NCI-H524 (cell line): ENCODE results near the gene CDK14.
A peak's percentile ranks its signal among the peaks of the same experiment; 100 is the strongest.

Source experiments
- DNase-seq, 2 experiments: peaks; one replicate each; lab custom pipeline; 2025; lab: John Stamatoyannopoulos, UW

The CDK14 gene

DNA sequence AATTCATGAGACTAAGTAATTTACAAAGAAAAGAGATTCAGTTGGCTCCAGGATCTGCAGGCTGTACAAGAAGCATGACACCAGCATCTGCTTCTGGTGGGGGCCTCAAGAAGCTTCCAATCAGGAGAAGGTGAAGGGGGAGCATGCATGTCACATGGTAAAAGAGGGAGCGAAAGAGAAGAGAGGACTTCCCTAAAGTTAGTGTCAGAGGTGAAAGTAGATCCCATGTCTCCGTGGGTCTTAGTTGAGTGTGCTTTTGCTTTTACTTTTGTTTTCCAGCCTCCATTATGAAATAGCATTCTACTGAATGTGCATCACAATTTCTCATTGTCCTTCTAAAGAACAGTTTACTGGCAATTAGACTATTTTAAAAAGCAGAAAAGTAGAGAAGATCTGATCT lies 454.6 kb downstream of the CDK14 start:
- no peak for DNase-seq

DNA sequence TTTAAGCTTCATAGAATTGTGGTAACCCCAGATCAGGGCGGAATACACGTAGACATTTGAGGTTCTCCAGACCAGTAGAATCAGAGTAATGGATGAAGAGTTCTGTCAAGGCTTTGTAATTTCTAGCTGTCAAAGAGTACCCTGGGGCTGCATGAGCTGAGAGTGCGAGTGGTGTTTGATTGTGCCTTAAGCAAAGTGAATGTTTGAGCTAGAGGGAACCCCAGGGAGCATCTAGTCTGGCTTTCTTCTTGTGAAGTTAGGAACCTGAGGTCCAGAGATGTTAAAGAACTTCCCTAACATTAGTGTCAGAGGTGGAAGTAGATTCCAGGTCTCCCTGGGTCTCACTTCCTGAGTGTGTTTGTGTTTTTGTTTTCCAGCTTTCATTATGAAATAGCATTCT lies 455.8 kb downstream of the CDK14 start:
- no peak for DNase-seq

DNA sequence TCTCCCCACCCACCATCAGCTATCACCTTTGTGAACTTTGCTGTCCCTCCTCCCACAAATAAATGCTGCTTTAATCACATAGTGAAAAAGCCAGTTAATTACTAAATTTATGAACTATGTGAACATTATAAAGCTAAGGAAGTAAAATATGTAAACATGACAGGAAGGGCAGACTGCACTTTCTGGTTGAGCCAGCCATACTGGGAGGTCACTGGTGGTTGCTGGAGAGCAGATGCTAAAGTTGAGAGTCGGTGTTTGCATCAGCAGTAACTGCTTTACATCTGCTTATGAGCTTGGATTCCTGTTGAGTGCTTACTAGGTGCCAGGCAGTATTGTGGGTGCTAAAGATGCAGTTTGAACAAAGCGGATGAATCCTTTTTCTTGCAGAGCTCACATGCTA lies 458.3 kb downstream of the CDK14 start:
- DNase-seq, result no peak

DNA sequence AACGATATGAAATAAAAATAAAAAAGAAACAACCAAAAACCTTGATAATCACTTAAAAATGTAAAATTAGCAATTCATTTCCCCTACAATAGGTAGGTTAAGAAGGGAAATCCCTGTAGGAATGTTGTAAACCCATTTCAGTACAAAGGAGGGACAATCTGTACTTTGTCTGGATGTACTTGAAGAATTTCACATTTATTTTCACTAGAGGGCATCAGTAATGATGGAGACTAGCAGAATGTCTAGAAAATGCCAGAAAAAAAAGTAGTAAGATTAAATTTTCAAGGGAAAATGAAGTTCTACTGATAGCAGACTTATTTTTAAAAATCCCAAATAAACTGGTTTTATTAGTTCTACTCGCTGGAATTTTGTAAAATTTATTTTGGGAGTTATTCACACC lies 459.1 kb downstream of the CDK14 start:
- DNase-seq, result no peak

DNA sequence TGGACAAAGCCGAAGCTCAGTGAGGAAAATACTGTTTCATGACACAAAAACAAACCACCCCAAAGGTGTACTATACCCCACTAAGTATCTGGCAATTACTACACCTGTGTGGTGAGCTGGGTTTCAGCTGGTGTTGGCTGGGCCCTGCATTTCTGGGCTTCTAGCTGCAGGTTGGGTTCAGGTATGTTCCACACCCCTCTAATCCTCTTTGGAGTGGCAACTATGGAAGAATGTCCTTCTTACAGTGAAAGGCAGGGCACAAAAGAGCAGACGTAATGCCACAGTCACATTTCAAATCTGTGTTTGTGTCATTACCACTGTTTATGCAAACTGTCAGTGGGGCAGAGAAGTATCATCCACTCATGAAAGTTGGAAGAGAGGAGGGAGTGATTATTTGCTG lies 466.6 kb downstream of the CDK14 start:
- no peak for DNase-seq

DNA sequence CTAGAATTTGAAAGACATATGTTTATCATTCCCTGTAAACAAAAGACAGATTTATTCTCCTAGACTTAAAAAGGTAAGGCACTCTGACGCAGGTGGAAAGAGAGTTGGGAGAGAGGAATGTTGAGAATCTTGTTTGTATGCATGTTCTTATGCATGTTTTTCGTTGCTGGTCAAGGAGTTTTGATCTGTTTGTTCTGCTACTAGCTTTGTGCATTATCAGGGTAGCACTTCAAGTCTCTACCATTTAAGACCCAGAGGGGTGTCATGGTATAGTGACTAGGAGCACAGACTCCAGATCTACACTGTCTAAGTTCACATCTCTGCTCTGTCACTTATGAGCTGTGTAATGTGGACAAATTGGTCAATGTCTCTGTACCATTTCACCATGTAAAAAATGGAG lies 467.9 kb downstream of the CDK14 start:
- no peak for DNase-seq

DNA sequence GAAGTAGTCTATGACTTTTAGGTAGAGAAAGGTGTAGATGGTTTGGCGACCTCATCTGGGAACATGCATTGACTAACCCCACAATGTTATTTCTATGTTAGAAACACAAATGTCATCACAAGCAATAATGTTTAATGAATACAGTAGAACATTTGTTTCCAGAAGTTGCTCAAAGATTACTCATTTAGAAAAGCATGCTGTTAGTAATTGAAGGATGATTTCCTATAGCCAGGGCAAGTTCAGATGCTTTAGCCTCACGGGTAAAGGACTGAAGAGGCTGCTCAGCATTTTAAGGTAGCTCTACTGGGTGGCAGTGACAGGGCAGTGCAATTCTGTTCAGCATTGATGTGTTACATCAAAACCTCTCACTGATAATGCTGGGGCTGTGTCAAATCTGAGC lies 468.8 kb downstream of the CDK14 start:
- no peak for DNase-seq

DNA sequence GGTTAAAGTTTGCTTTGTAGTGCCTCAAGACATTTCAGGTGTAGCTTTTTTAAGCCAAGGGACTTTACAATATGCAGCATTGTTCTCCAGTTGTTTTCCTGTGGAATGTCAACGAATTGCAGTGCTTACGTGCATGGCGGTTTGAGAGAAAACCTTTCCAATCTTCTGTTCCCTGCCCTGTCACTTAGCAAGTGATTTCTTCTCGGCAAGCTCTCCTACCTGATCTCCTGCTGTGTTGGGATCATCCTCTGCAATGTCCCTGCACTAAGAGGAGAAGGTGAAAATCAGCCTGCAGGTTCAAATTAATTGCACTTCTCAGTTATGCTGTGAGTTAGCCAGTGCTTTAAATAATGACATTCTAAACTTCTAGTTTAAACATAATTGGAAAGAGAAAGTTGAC lies 470.5 kb downstream of the CDK14 start:
- DNase-seq, result no peak

DNA sequence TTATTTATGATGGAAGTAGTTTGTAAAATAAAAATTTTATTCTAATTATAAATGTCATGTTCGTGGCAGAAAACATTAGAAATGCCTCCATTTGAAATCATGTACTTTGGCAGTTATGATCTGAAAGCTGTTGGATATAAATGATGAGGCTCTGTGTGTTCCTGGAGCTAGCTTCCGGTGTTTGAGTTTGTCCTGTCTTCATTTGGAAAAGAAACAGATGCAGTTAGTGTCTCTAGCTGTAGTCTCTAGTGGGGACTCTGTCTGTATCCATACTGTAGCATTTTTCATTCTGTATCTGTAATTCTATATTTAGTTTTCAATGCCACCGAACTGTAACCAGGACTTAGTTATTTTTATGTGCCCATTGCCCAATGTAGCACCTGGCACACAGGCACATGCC lies 471.1 kb downstream of the CDK14 start:
- DNase-seq, result no peak

DNA sequence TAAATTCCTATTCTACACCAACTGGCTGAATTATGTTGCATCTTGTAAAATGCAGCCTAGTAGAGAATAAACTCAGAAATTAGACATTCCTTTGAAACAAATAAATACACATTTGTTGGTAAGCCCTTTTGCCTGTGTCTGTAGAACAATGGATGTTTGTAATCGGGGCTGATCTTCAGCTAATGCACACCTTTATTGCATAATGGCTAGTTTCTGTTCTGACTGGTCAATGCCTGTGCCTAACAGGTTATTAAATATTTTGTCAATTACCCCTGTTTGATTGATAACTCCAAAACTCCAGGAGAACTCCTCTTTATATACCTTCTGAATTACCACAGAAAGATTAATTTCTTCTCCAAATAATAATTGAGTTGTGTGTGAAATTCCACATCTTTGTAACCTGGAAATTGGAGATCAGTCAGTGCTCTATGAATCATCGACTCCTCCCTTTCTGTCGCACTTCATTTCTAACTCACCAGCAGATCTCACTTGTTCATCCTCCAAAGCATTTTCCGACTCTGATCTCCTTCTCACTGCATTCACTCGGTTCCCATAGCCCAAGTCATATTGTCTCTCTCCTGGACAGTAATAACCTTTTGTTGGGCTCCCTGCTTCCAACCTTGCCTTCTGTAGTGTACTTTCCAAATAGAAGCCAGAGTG lies 472.1 kb downstream of the CDK14 start:
- no peak for DNase-seq

DNA sequence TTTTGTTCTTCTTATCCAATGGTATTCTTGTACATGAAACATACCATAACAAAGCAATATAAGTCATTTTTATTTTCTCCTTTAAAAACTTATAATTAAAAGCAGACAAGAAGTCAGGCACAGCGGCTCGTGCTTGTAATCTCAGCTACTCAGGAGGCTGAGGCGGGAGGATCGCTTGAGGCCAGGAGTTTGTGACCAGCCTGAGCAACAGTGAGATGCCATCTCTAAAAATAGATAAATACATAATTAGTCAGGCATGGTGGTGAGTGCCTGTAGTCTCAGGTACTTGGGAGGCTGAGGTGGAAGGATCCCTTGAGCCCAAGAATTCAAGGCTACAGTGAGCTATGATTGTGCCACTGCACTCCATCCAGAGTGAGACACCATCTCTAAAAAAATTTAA lies 473.0 kb downstream of the CDK14 start:
- no peak for DNase-seq

DNA sequence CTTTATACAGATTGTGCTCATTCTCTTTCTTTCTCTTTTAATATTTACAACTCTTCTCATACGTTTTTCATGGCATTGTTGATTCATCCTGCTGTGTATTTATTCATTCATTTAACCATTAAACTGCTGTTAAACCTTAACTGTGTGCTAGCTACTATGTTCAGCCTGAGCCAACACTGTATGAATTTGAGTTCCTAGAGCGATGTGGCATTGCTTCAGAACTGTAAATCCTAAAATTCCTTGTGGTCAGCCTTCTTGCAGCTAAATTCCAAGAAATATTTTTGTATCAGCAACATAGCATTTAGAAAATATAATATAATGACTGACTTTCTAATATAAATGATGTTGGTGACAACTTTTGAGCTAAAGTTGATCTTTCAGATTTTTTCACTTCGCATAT lies 483.4 kb downstream of the CDK14 start:
- no peak for DNase-seq

DNA sequence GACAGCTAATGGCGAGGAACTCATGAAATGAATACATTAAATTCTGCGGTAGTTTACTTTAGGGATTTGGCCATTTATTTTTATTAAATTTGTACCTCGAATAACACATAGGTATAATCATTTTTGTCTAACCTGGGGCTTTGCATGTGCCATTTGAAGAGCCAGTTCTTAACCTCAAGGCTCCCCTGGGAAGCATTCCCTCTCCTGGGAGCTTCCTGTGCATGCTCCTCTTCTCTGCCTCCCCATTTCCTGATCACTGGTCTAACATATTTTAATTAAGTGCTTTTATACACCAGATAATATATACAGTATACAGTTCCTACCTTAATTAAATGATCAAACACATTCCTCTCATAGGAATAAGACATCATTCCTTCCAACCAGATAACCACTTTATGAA lies 484.2 kb downstream of the CDK14 start:
- DNase-seq, result no peak

DNA sequence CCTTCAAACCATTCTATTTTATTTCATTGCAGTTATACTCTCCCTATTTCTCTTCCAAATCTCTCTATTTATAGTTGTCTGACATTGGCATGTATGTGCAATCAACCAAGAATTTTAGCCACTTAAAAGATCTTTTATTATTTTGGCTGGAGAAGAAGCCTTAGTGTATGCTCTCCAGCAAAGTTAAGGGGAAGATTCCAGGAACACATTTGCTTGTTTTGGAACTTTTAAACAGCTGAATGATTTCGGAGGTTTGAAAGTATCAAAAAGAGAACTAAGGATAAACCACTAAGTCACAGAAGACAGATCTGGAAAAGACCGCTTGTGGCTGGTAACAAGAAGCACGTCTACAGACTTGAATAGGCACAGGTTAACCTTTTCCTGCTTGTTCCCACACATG lies 485.9 kb downstream of the CDK14 start:
- DNase-seq, result no peak

DNA sequence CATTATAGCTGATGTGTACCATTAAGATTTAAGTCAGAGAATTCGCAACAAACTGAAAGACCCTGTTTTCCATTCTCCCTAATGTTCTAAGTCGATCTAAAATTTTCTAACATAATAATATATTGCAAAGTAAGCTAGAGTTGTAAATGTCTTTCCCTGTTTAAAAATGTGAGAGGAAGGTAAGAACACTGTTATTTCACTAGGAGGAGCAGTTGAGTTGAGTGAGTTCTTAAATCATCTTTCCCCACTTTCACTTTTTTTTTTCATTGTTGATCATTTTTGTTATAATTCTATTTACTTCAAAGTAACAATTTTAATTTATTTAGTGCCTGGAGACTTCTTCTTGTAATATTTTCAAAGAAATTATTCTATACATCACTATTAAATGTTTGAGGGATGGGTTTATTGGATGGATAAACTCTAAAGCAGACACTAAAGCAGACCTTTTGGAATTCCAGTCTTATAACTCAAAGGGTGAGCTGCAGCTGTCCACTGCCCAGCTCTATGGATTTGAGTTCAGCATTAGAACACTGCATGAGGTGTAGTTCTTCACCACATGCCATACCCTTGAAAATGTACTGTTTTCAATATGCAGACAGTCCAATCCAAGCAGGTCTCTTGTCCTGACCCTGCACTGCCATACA lies 486.9 kb downstream of the CDK14 start:
- DNase-seq, result peak in 1 of 2 experiments; percentile 39

DNA sequence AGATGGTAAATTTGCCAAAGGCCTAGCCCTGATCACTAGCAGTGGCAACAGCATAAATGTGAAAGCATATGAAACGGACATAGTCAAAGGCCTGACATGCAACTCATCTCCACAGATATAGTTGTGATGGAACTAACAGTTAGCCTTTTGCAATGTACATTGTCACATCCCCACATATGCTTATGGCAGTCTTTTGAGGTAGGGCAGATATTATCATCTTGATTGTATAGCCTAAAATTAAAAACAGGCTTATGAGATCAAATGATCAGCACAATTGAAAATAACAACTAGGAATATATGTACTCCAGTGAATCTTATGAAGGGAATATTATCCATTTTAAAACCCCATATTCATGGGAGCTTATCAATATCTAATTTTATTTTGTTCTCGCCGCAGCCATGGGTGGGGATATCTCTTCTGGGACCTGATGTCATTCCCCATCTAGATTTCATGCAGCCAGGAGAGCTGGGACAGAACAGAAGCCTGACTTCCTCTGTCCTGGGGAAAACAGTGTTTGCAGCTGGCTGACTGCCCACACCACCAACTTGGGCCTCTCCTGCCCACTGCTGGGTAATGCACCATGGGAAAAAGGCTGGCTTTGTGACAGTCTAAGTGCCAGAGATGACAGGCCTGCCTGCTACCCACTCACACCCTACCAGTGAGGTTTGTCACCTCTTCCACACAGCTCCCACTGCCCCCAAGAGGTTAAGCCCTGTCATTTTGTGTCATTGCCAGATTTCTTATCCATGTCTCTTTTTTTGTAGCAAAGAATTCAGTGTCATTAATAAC lies 487.9 kb downstream of the CDK14 start:
- DNase-seq, result no peak

DNA sequence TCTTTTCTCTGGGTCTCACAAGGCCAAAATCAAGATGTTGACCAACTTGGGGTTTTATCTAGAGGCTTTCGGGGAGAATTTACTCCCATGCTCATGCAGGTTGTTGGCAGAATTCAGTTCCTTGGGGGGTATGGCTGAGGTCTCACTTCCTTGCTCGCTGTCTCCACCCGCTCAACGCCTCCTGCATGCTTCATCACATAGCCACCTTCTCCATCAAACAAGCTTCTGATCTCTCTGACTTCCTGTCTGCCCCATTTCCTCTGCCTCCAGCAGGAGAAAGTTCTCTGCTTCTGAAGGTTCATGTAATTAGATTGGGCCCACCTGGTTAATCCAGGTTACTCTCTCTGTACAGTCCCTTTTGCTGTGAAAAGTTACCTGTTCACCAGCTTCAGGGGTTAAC lies 489.1 kb downstream of the CDK14 start:
- DNase-seq, result no peak

DNA sequence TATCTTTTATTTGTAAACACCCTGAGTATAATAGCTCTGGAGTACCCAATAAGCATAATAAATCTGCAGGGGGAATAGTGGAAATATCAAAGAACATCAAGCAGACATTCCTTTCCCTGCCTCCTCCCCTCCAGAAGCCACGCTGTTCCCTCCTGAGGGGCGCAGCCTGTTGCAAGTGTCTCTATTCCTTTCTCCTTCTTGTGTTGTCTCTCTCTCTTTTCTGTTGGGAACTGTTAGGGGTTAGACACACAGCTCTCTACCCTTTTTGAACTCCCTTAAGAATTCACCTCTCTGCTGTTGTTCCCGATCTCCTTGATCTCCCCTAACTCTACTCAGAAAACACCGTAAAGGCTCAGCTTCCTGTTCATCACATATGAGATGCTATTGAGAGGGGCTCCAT lies 490.1 kb downstream of the CDK14 start:
- no peak for DNase-seq

DNA sequence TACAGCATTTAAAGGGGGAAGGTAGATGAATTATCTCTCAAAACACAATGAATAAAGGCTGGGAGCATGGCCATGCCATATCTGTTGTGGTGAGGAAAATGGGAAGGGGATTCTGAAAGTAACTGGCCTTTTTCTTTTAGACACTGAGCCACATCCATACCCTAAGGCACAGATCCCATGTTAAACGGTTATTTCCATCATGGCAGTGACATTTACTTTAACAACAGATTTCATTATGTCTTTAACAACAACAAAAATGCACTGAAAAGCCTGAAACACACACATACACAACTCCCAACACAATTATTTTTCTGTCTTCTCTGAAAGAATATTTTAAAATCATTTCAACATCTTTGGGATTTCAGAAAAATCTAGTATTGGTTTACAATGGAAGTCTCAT lies 492.0 kb downstream of the CDK14 start:
- DNase-seq, result no peak

DNA sequence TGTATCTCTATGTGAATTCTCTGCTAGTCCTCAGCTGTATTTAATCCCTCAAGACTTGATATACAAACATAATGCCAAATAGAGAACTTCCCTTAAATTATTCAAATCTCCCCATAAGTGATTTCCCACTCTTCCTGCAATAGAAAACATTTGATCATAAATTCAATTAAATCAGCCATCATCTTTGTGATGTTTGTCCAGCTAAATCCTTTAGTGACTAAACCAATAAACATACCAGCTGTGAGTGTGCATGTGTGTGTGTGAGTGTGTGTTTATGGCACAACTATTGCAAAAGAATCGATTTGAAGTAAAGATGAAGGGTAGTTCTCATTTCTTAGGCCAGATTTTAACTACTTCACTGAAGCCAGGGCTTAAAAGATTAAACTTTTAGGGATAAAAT lies 492.6 kb downstream of the CDK14 start:
- DNase-seq, result no peak

DNA sequence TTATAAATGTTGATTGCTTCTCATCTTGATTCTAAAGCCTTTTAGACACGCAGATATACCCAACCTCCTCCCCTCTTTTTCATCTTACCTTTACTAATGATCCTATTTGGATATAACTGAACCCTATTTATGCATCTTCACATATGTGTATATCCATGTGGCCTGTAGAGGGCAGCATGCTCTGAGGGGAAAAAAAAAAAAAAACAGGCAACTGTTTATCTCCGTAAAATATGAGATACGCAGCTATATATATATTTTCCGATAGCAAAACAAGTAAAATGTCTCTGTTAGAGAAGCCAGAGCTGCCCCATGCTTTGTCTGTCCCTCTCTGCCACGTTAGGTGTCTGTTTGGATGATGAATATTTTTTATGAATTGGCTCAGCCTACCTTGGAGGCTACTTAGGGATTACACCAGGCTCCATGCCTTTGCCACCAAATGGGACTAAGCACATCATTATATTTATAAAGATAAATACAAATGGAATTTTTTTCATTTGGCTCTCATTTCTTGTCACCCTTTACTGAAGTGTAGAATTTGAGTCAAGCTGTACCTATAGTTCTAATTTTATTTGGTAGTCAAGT lies 493.4 kb downstream of the CDK14 start:
- DNase-seq, result peak; percentile 41 to 45

DNA sequence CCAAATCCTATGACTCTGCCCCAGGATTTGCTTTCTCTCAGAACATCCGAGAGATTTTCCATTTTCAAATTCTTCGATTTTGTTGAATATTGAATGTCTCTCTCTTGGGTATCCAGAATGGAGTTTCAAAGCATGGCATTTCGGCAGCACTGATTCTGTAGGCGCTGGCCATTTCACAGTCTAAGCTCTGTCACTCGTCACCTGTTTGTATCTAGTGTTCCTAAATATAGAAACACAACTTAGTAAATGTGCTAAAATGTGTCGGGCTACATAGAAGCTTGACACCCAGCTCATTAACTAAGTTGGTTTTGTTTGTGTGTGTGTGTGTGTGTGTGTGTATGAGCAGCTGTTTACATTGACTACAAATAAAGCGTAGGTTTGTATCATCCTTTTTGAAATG lies 494.6 kb downstream of the CDK14 start:
- DNase-seq, result no peak

DNA sequence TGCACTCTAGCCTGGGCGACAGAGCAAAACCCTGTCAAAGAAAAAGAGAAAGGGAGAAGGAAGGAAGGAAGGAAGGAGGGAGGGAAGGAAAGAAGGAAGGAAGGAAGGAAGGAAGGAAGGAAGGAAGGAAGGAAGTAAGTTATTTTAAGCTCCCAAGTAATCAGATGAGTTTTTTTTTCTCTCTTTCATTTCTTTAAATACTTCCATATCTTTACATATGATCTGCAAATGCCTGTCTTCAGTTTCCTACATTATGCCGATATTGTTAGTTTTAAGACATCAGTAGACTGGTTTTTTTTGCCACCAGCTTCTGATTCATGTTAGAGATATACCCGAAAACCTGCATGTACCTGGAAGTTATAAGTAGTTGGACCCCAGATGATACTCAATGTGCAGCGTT lies 495.5 kb downstream of the CDK14 start:
- DNase-seq, result no peak
